A673 (cell line): ENCODE data around the gene BHLHA9.

Experiments
- EZH2 ChIP-seq: fragments of 200-600 bp; sonication (generic); IDR thresholded peaks from 2 replicates; pipeline ENCODE4 v1.6.1; 2017; ENCODE audit warnings: borderline replicate concordance, low read depth, mild to moderate bottlenecking, mixed read lengths, antibody characterized with exemption, low read length; ENCODE audit not compliant: poor library complexity, severe bottlenecking
- TF ChIP-seq, protein P1 (sequence below): fragments of 300-800, 200-600 bp; sonication (generic); conservative IDR thresholded peaks from 2 replicates; pipeline ENCODE4 v1.5.1; 2017; ENCODE audit warnings: low read depth, mild to moderate bottlenecking, antibody characterized with exemption, low read length, moderate library complexity, mixed read lengths

DNA sequence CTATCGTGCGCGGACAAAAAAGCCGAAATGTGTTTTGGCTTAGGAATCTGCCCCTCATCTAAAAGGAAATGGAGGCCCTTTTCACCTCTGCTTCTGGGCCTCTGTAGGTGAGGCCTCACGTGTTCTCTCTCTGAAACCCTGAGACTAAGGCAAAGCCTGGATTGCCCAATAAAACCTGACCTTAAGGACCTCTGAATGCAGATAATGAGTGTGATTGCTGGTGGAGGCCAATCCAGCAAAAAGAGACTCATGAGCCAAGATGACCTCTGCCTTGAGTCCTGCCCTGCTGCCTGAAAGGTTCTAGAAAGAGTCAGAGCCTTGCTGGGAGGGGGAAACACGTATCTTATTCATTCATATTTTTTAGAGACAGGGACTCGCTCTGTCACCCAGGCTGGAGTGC lies 45.9 kb upstream of the BHLHA9 start:
- TF ChIP-seq, protein P1, sequence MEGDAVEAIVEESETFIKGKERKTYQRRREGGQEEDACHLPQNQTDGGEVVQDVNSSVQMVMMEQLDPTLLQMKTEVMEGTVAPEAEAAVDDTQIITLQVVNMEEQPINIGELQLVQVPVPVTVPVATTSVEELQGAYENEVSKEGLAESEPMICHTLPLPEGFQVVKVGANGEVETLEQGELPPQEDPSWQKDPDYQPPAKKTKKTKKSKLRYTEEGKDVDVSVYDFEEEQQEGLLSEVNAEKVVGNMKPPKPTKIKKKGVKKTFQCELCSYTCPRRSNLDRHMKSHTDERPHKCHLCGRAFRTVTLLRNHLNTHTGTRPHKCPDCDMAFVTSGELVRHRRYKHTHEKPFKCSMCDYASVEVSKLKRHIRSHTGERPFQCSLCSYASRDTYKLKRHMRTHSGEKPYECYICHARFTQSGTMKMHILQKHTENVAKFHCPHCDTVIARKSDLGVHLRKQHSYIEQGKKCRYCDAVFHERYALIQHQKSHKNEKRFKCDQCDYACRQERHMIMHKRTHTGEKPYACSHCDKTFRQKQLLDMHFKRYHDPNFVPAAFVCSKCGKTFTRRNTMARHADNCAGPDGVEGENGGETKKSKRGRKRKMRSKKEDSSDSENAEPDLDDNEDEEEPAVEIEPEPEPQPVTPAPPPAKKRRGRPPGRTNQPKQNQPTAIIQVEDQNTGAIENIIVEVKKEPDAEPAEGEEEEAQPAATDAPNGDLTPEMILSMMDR, result no peak
- no peak for TF ChIP-seq EZH2
